MCF 10A (cell line): ENCODE results near the gene CPNE7. TPM values are rescaled to one million over a fixed set of nuclear protein-coding genes. Genes with fewer than 3 reads are reported as not detected.

Experiments used
- BruUV-seq: library from RNA; stranded (reverse); fragments of 400-500 nt; replicated peaks from 2 replicates; lab custom pipeline; 2021; lab: Mats Ljungman, UMichigan
- CTCF ChIA-PET: fragments of 300-600 bp; sonication (Branson Sonifier 250); formaldehyde crosslinking; extraction: SDS; loops from one replicate; lab custom pipeline; 2021; ENCODE audit warnings: antibody characterized with exemption, inconsistent platforms; lab: Yijun Ruan, JAX
- POLR2A ChIA-PET: fragments of 300-600, 350-650 bp; sonication (Branson Sonifier 250); formaldehyde crosslinking; extraction: SDS; loops from one replicate; lab custom pipeline; 2020; ENCODE audit warnings: antibody characterized with exemption, inconsistent platforms; lab: Yijun Ruan, JAX
- DNase-seq: peaks from one replicate; pipeline ENCODE4 v3.0.0-alpha.2; 2018; ENCODE audit not compliant: unreplicated experiment
- H3K27ac Mint-ChIP-seq: one replicate; pipeline ENCODE4 v1.8.0; 2022; ENCODE audit warnings: mild to moderate bottlenecking, low read depth, mixed read lengths; ENCODE audit not compliant: unreplicated experiment
- H3K27me3 Mint-ChIP-seq: one replicate; pipeline ENCODE4 v1.8.0; 2022; ENCODE audit warnings: mixed read lengths; ENCODE audit not compliant: insufficient read depth, unreplicated experiment
- H3K36me3 Mint-ChIP-seq: one replicate; pipeline ENCODE4 v1.8.0; 2022; ENCODE audit warnings: mild to moderate bottlenecking, moderate library complexity, mixed read lengths; ENCODE audit not compliant: insufficient read depth, unreplicated experiment
- H3K4me1 Mint-ChIP-seq: one replicate; pipeline ENCODE4 v1.8.0; 2022; ENCODE audit warnings: mixed read lengths; ENCODE audit not compliant: insufficient read depth, unreplicated experiment
- H3K4me3 Mint-ChIP-seq: one replicate; pipeline ENCODE4 v1.8.0; 2022; ENCODE audit warnings: mild to moderate bottlenecking, moderate library complexity, mixed read lengths; ENCODE audit not compliant: unreplicated experiment
- H3K9me3 Mint-ChIP-seq: one replicate; pipeline ENCODE4 v1.8.0; 2022; ENCODE audit warnings: mixed read lengths; ENCODE audit not compliant: unreplicated experiment
- intact Hi-C: fragments of 100-400 bp; cut with micrococcal nuclease; formaldehyde crosslinking; loops from 2 replicates; pipeline ENCODE4 v1.14.1; 2022
- total RNA-seq: library from RNA; stranded (reverse); gene quantifications from 2 replicates; pipeline ENCODE4 v1.2.3, GENCODE V29; 2022
- TF ChIP-seq, protein P1 (sequence below): fragments of 200-600 bp; IDR thresholded peaks from one replicate; pipeline ENCODE4 v1.8.0; 2022; ENCODE audit warnings: antibody characterized with exemption, mild to moderate bottlenecking; ENCODE audit not compliant: unreplicated experiment

CPNE7 gene
- total RNA-seq, 1 experiment from 2014 or later: 86.8 TPM

DNA sequence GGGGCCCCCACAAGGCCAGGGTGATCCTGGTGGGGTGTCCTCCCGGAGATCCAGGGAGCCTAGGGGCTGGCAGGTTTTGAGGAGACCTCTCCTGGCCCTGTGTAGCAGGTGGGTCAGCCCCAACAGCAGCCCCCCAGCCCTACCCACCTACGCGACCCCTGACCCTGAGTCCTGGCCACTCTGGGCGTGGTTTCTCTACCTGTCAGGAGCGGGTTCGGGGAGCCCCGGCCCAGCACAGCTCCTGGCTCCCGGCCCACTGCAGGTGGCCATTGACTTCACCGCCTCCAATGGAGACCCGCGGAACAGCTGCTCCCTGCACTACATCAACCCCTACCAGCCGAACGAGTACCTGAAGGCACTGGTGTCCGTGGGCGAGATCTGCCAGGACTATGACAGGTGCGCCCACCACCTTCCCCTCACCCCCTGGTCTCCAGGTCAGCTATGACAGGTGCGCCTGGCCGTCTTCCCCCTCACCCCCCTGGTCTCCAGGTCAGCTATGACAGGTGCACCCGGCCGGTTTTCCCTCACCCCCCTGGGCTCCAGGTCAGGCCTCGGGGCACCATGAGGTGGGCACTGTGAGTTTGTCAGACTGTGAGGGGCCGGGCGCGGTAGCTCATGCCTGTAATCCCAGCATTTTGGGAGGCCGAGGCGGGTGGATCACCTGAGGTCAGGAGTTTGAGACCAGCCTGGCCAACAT, 13.0 kb downstream of the CPNE7 start:
- TF ChIP-seq, protein P1, sequence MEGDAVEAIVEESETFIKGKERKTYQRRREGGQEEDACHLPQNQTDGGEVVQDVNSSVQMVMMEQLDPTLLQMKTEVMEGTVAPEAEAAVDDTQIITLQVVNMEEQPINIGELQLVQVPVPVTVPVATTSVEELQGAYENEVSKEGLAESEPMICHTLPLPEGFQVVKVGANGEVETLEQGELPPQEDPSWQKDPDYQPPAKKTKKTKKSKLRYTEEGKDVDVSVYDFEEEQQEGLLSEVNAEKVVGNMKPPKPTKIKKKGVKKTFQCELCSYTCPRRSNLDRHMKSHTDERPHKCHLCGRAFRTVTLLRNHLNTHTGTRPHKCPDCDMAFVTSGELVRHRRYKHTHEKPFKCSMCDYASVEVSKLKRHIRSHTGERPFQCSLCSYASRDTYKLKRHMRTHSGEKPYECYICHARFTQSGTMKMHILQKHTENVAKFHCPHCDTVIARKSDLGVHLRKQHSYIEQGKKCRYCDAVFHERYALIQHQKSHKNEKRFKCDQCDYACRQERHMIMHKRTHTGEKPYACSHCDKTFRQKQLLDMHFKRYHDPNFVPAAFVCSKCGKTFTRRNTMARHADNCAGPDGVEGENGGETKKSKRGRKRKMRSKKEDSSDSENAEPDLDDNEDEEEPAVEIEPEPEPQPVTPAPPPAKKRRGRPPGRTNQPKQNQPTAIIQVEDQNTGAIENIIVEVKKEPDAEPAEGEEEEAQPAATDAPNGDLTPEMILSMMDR: no peak
- H3K9me3 Mint-ChIP-seq: no peaks in the 10 kb centered on the region
- no peak overlapping the region for H3K4me3 Mint-ChIP-seq
- H3K27ac Mint-ChIP-seq: no peak overlapping the region
- H3K36me3 Mint-ChIP-seq: peaks cover 7% of the 10 kb centered on the region
- ChIA-PET CTCF (no interaction called here), POLR2A (interaction anchor here (0.6 to 2.2 kb wide), 3 partner anchors 13 to 142 kb away, joined by 3 to 4 read pairs (median 3); no protein-coding TSS in a partner anchor)
- no peak for DNase-seq
- no TSS peak for BruUV-seq
- no peaks in the 10 kb centered on the region for H3K27me3 Mint-ChIP-seq
- H3K4me1 Mint-ChIP-seq: no peaks in the 10 kb centered on the region
- intact Hi-C loops: no loop called here

DNA sequence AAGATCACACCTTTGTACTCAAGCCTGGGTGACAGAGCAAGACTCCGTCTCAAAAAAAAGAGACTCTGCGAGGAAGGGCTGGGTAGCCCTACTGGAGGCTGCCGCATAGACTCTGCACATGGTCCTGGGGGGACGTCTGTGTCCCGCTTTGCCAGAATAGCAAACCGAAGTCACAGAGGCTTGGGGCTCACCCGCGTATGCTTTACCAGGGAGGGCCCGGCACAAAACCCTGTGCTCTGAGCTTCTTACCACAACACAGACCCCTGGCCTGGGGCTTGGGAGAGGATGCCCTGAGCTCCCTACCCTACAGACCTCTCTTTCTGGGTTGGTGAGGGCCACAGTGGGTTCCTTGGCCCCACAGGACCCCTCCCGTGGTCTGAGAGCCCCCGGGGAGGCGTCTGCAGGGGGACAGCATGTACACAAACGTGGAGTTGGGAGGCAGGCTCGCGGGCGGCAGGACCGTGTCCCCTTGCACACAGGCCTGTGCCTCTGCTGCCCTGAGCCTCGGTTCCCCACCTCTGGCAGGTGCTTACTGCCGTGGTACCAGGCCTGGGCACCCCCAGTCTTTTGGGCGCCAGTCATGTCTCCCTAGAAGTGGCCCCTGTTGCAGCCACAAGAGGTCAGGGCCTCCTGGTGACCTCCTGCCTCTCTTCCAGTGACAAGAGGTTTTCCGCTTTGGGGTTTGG, 13.8 kb downstream of the CPNE7 start:
- H3K27me3 Mint-ChIP-seq: no peaks in the 10 kb centered on the region
- intact Hi-C loops: no loop called here
- TF ChIP-seq, protein P1: no peak
- BruUV-seq: no TSS peak
- H3K4me1 Mint-ChIP-seq: no peaks in the 10 kb centered on the region
- CTCF ChIA-PET: interaction anchor here (0.6 kb wide), 1 partner anchor 46 kb away, joined by 3 read pairs; no protein-coding TSS in a partner anchor
- peaks cover 7% of the 10 kb centered on the region for H3K36me3 Mint-ChIP-seq
- H3K4me3 Mint-ChIP-seq: no peak overlapping the region
- POLR2A ChIA-PET: interaction anchor here (1.2 to 2.2 kb wide), 2 partner anchors 12 to 23 kb away, joined by 3 to 4 read pairs; no protein-coding TSS in a partner anchor
- DNase-seq: no peak
- no peak overlapping the region for H3K27ac Mint-ChIP-seq
- H3K9me3 Mint-ChIP-seq: no peaks in the 10 kb centered on the region

DNA sequence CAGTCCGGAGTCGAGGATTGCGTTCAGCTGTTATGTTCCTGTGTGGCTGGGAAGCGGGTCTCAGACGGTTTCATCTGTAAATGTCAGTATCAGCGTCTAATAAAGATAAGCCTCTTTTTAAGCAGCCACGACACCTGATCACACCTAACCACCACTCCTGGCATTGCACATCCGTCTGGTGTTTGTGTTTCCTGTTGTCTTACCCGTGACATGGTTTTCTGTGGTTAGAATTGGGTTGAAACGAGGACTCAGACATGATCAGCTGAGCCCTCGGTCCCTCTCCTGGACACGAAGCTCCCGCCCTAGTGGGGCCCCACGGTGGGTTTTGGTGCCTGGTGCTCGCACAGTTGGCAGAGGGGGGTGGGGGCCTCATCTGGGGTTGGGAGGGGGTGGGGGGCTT, 18.3 kb downstream of the CPNE7 start:
- no peak for DNase-seq

More for the DNA sequence above, 18.3 kb downstream of the CPNE7 start:
- TF ChIP-seq, protein P1: no peak
- no peaks in the 10 kb centered on the region for H3K4me1 Mint-ChIP-seq
- no peaks in the 10 kb centered on the region for H3K9me3 Mint-ChIP-seq
- H3K27me3 Mint-ChIP-seq: no peaks in the 10 kb centered on the region
- no TSS peak for BruUV-seq
- H3K4me3 Mint-ChIP-seq: no peak overlapping the region
- ChIA-PET POLR2A (no interaction called here), CTCF (no interaction called here)
- peaks cover 6% of the 10 kb centered on the region for H3K36me3 Mint-ChIP-seq
- H3K27ac Mint-ChIP-seq: no peak overlapping the region
- intact Hi-C loops: no loop called here
